AG04449 (cell line): ENCODE data around the gene KRTAP2-2.
"Not testable (repeated sequence)": the region's sequence is repeated elsewhere in the genome, so short reads cannot be mapped to it uniquely, and the experiment has no call there.

Experiments used
- CTCF ChIA-PET: fragments of 350-600 bp; formaldehyde crosslinking; extraction: SDS; loops from one replicate; lab custom pipeline; 2021; ENCODE audit warnings: antibody characterized with exemption; lab: Yijun Ruan, JAX
- POLR2A ChIA-PET: fragments of 400-600, 350-600 bp; formaldehyde crosslinking; extraction: SDS; loops from one replicate; lab custom pipeline; 2020; ENCODE audit warnings: antibody characterized with exemption, inconsistent platforms; lab: Yijun Ruan, JAX
- DNase-seq: peaks from one replicate; pipeline ENCODE4 v3.0.0-alpha.2; 2010; ENCODE audit warnings: low read depth, low spot score
- H3K4me3 ChIP-seq: 2 replicates; pipeline ENCODE4 v1.5.1; 2011; ENCODE audit warnings: low read depth, mild to moderate bottlenecking, control low read depth, low read length
- CTCF ChIP-seq: IDR thresholded peaks from one replicate; pipeline ENCODE4 v1.5.1; 2011; ENCODE audit warnings: mild to moderate bottlenecking, moderate library complexity, low read length, control low read depth, inconsistent platforms; ENCODE audit not compliant: insufficient read depth; ENCODE audit errors: missing control alignments

KRTAP2-2 gene

GRCh38 chr17:41071606-41072360, 16.8 kb upstream of the KRTAP2-2 start:
- TF ChIP-seq CTCF, result no peak
- DNase-seq, result no peak
- ChIA-PET POLR2A (no interaction called here), CTCF (interaction anchor here (2.0 kb wide), 1 partner anchor 477 kb away, joined by 10 read pairs; no protein-coding TSS in a partner anchor)
- H3K4me3 ChIP-seq, result no peak overlapping the region

- no peak overlapping the region for H3K4me3 ChIP-seq
- POLR2A ChIA-PET, result no interaction called here
- TF ChIP-seq CTCF, result no peak
- CTCF ChIA-PET, result no interaction called here
- no peak for DNase-seq
These were observed 14.0 kb upstream of the KRTAP2-2 start for GRCh38 chr17:41069031-41069430.

DNA sequence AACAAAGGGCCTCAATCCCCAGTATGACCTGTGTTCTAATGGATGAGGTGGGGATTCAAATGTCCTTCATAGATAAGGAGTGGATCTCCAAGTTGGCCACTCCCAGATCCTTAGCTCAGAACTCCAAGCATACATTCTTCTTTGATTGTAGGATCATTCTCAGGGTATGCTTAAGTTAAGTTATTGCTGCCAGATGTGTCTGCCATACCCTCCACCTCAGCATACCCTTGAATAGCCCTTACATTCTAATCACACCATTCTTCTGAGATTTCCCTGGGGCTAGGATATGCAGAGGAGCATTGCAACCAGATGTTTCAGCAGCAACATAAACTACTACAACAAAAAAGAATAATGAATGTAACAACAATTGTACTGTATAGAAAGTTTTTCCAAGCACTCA, 12.3 kb upstream of the KRTAP2-2 start:
- no peak overlapping the region for H3K4me3 ChIP-seq
- POLR2A ChIA-PET, result interaction anchor here (1.2 kb wide), 1 partner anchor 157 kb away, joined by 7 read pairs; no protein-coding TSS in a partner anchor
- CTCF ChIA-PET, result interaction anchor here (1.0 kb wide), 1 partner anchor 158 kb away, joined by 3 read pairs; no protein-coding TSS in a partner anchor
- TF ChIP-seq CTCF, result no peak
- DNase-seq, result no peak

DNA sequence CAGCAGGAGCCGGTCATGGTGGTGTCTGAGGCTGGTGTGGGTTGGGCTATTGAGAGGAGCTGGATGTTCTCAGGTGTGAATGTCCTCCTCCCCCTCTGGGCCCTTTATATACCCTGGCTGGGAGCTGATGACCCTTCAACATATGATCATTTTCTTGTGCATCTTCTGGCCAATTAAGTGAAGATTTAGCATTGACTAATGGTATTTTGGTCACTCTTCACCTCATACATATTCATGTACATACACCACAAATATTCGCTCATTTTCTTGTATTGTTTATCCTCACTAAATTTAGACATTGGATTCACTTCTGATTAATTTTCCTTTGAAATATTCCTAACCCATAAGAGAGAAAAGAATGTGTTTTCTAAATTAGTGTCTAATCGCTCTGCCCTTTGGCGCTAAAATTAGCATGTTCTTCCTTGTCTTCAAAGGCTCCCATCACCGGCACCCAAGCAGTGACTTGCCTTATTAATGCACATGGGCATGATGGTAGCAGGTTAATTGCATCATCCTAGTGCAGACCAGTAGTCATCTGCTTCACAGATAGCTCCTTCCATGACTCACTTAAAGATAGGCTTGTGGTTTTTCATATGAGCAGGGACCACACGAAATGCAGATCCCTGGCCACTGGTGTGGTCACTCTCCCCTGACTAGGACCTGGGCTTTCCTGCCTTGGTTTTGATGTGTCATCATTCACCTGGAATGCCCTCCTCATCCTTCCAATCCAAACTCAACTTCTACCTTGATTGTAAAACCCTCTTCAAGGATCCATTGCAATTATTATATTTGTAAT, 11.0 kb upstream of the KRTAP2-2 start, which contains the start of gene KRTAP2-4:
Gene KRTAP2-4, minus strand, starts transcription at position 51 of the 796 bp plus-strand sequence. Its CDS starts 34 bp downstream, at position 17.
- no peak for TF ChIP-seq CTCF
- ChIA-PET POLR2A (interaction anchor here (1.0 to 1.4 kb wide), 4 partner anchors 9 to 482 kb away, joined by 3 to 7 read pairs (median 4); no protein-coding TSS in a partner anchor), CTCF (interaction anchor here (1.3 to 1.4 kb wide), 2 partner anchors 256 to 483 kb away, joined by 3 to 5 read pairs; no protein-coding TSS in a partner anchor)
- peak; percentile 86 for DNase-seq
- H3K4me3 ChIP-seq, result no peak within 1 kb of the TSS

GRCh38 chr17:41065016-41065689, 10.1 kb upstream of the KRTAP2-2 start:
- H3K4me3 ChIP-seq, DNase-seq: not testable (repeated sequence)
- POLR2A ChIA-PET, result interaction anchor here (1.4 kb wide), 1 partner anchor 108 kb away, joined by 4 read pairs; no protein-coding TSS in a partner anchor
- CTCF ChIA-PET, result interaction anchor here (1.4 kb wide), 2 partner anchors 258 to 484 kb away, joined by 3 read pairs; no protein-coding TSS in a partner anchor

GRCh38 chr17:41064301-41064700, 9.3 kb upstream of the KRTAP2-2 start:
- POLR2A ChIA-PET, result no interaction called here
- DNase-seq, result no peak
- CTCF ChIA-PET, result interaction anchor here (1.4 to 1.5 kb wide), 2 partner anchors 258 to 485 kb away, joined by 3 to 5 read pairs; no protein-coding TSS in a partner anchor
- TF ChIP-seq CTCF, result no peak
- no peak overlapping the region for H3K4me3 ChIP-seq
